Brain pericyte (primary cell): Measurements from ENCODE around the gene MYO1G.
A peak's percentile ranks its signal among the peaks of the same experiment; 100 is the strongest.
"Not testable (repeated sequence)": the region's sequence is repeated elsewhere in the genome, so short reads cannot be mapped to it uniquely, and the experiment has no call there.

Experiments used
- DNase-seq: peaks from one replicate; pipeline ENCODE4 v3.0.0-alpha.2; 2012; ENCODE audit warnings: low read depth, low spot score

Gene MYO1G

GRCh38 chr7:44999245-45000092 lies 20.7 kb upstream of the MYO1G start:
- peak; percentile 99 for DNase-seq

DNA sequence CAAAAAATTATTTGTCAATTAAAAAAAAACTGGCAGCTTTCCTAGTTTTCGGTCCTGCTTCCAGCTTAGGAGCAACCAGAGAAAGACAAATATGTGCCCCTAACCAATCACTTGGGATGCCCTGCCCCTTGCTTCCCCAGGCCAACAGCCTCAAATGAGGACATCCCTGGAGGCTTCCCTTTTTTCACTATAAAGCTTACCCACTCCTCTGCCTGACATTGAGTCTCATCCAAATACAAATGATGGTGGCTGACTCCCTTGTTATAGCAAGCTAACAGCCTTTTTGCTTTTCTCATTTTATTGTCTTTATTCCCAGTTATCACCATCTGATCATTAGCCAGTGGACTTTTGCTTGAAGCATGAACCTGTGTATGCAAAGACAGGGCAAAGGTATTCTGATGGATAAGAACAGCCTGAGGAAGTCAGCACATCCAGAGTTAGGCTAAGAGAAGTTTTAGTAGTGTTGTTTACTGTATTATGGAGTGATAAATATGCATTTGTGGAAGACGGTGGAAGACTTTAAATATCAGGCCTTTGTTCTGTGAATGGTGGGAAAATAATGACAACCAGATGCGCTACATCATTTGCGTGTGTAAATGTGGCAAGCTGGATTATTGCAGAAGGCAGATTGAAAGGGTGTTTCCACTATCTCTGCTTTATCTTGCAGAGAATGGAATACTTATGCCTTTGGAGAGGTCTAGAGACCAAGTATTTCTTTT lies 19.5 kb upstream of the MYO1G start:
- no peak for DNase-seq

- no peak for DNase-seq
Observed at GRCh38 chr7:44995555-44996493, 17.0 kb upstream of the MYO1G start.

- DNase-seq, result no peak
Observed at GRCh38 chr7:44994877-44995554, 16.2 kb upstream of the MYO1G start.

- not testable (repeated sequence) for DNase-seq
Observed at GRCh38 chr7:44992004-44992795, 13.4 kb upstream of the MYO1G start.

DNA sequence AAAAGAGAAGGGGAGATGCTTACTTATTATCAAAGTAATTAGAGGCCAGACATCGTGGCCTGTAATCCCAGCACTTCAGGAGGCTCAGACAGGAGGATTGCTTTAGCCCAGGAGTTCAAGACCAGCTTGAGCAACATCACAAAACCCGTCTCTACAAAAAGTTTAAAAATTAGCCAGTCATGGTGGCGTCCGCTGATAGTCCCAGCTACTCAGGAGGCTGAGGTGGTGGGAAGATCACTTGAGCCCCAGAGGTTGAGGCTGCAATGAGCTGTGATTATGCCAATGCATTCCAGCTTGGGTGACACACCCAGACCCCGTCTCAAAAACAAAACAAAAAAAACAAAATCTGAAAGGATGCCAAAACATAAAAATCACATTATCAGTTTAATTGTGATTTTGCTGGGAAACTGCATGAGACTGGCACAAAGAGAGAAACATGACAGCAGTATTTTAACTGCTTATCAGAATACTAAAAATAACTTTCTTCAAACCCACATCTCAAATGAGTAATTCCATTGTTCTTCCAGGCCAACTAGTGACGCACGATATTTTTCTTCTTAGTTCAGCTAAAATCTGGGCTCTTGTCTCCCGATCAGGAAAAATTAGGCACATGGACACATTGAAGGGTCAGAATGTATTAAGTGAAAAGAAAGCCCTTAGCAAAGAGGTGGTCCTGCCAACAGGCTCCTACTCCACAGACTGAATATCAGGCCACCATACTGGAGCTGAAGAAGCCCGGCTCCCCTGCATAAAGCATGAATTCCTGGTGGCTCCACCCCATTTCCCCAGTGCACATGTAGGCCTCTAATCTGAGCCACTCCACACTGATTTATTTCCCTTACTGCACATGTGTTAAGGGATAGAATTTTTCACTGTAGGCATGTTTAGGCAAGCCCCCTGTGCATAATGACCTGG lies 11.6 kb upstream of the MYO1G start:
- no peak for DNase-seq

- DNase-seq, result no peak
Observed at GRCh38 chr7:44989132-44989531, 10.3 kb upstream of the MYO1G start.

- no peak for DNase-seq
Observed at GRCh38 chr7:44988701-44989100, 9.9 kb upstream of the MYO1G start.

- DNase-seq, result no peak
Observed at GRCh38 chr7:44987996-44988395, 9.2 kb upstream of the MYO1G start.

- DNase-seq, result no peak
Observed at GRCh38 chr7:44987457-44987856, 8.6 kb upstream of the MYO1G start.

- peak; percentile 90 for DNase-seq
Observed at GRCh38 chr7:44986218-44987053, 7.6 kb upstream of the MYO1G start.

- no peak for DNase-seq
Observed at GRCh38 chr7:44985900-44986217, 7.0 kb upstream of the MYO1G start.

DNA sequence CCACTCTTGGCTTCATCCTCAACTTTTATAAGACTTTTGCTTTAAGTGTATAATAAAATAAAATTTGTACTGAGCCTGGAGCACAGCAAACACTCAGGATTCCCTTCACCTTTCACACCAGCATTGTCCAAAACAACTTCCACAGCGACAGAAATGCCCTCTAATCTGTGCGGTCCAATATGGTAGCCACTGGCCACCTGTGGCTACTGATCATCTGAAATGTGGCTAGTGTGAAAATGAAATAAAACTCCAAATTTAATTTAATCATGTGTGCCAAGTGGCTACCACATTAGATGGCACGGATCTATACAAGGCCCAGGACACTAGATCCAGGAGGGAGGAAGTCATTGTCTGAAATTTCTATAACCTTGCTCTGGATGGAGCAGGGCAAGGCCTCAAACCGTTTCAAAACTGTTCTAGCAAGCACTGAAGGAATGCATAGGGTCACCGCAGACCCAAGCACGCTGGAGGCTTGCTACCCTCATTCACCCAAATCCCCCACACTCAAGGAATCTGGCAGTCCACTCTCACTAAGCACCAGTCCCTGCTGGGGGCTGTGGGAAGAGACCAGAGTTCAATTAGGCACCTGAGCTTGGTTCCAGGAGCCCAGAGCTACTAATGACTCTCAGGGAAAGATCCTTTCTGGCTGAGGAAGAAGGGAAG lies 6.3 kb upstream of the MYO1G start:
- no peak for DNase-seq

- no peak for DNase-seq
Observed at GRCh38 chr7:44984478-44984758, 5.6 kb upstream of the MYO1G start.

GRCh38 chr7:44983742-44984477 lies 5.1 kb upstream of the MYO1G start:
- no peak for DNase-seq

- no peak for DNase-seq
Observed at GRCh38 chr7:44982970-44983369, 4.2 kb upstream of the MYO1G start.

DNA sequence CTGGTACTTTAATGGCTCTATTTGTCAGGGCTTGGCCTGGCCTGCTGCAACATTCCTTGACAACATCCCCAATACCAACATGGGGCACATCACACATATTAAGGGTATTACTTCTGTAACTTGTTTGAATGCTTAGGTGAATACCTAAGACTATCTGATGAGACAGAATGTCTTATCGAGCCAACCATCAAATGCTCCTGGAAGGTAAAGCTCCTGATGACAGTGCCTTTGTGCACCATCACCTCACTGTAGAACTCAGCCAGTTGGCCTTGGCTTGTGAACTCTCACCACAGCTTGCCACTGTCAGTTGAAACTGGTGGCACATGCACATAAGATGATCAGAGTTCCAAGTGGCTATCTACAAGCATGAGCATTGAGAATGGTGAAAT lies 3.7 kb upstream of the MYO1G start:
- no peak for DNase-seq
